Measurements from ENCODE around the gene PRUNE2. TPM values are rescaled to one million over a fixed set of nuclear protein-coding genes. Genes with fewer than 3 reads are reported as not detected.

PRUNE2 gene
- total RNA-seq, 1 experiment from 2014 or later: 0.59 TPM

GRCh38 chr9:76883341-76883855 is 22.5 kb downstream of the PRUNE2 start:
- no peaks in the 10 kb centered on the region for H3K36me3 ChIP-seq (ENCODE audit: control insufficient read depth in 1 of 2, insufficient read depth in 2 of 2, low read length in 2 of 2)
- ChIA-PET POLR2A (no interaction called here), CTCF (no interaction called here)

More at GRCh38 chr9:76883341-76883855, 22.5 kb downstream of the PRUNE2 start:
- ATAC-seq (no peak), DNase-seq (ENCODE audit: low read depth, low spot score) (no peak)
- RAD21 ChIA-PET (ENCODE audit: low non-redundant PET in 1 of 2, low total read pairs in 2 of 2, uncharacterized antibody in 2 of 2, unreplicated experiment in 2 of 2): no interaction called here
- Histone ChIP-seq H3K9me2 (ENCODE audit: insufficient read depth) (no peaks in the 10 kb centered on the region), H3K79me2 (ENCODE audit: insufficient read depth, low read length) (no peaks in the 10 kb centered on the region), H4K20me1 (ENCODE audit: insufficient read depth) (no peaks in the 10 kb centered on the region), H3K4me1 (ENCODE audit: control insufficient read depth in 1 of 2, insufficient read depth in 2 of 2, low read length in 2 of 2) (no peaks in the 10 kb centered on the region), H3K4me2 (ENCODE audit: low read length) (no peak overlapping the region), H3K27me3 (ENCODE audit: insufficient read depth, low read length) (no peaks in the 10 kb centered on the region), H2AFZ (ENCODE audit: low read depth, low read length, poor library complexity, severe bottlenecking) (no peak overlapping the region), H3K27ac (ENCODE audit: low read depth, low read length) (no peak overlapping the region), H3K9me3 (ENCODE audit: control insufficient read depth in 1 of 2, insufficient read depth in 1 of 2, low read depth in 1 of 2, low read length in 2 of 2) (no peaks in the 10 kb centered on the region), H3K9ac (ENCODE audit: low read length) (no peak overlapping the region), H3K4me3 (replicated peaks in 1 of 2; ENCODE audit: low read depth in 1 of 2, low read length in 2 of 2) (no peak overlapping the region)
- TF ChIP-seq CTCF (IDR thresholded peaks at IDR 0.05 in 2 of 3, conservative IDR thresholded peaks at IDR 0.05 in 1 of 3; ENCODE audit: borderline replicate concordance in 1 of 3, insufficient read depth in 1 of 3, low read depth in 2 of 3, low read length in 2 of 3): no peak
- no peak for TF ChIP-seq EZH2 (IDR thresholded peaks at IDR 0.05)
- TF ChIP-seq ATF3 (IDR thresholded peaks at IDR 0.05): no peak
- TF ChIP-seq CBX3 (IDR thresholded peaks at IDR 0.05; ENCODE audit: low read depth): no peak
- TF ChIP-seq SIN3A (IDR thresholded peaks at IDR 0.05; ENCODE audit: low read depth): no peak
- TF ChIP-seq ZNF274 (IDR thresholded peaks at IDR 0.05; ENCODE audit: low read depth, low read length): no peak
- no peak for TF ChIP-seq JUND (IDR thresholded peaks at IDR 0.05)
- no peak for TF ChIP-seq ELF1 (IDR thresholded peaks at IDR 0.05; ENCODE audit: borderline replicate concordance, low read depth)
- TF ChIP-seq YY1 (IDR thresholded peaks at IDR 0.05; ENCODE audit: extremely low read depth, insufficient replicate concordance, low read depth, low read length): no peak
- TF ChIP-seq ZBTB33 (IDR thresholded peaks at IDR 0.05; ENCODE audit: extremely low read depth, insufficient replicate concordance, low read length): no peak
- TF ChIP-seq EZH2phosphoT487 (IDR thresholded peaks at IDR 0.05; ENCODE audit: borderline replicate concordance): no peak
- intact Hi-C loops (cut with micrococcal nuclease): no loop called here
- no TSS peak for BruUV-seq (replicated peaks)

Data from HCT116 (cell line).